Measurements from ENCODE around the gene COMP.

- TF ChIP-seq, protein P1, sequence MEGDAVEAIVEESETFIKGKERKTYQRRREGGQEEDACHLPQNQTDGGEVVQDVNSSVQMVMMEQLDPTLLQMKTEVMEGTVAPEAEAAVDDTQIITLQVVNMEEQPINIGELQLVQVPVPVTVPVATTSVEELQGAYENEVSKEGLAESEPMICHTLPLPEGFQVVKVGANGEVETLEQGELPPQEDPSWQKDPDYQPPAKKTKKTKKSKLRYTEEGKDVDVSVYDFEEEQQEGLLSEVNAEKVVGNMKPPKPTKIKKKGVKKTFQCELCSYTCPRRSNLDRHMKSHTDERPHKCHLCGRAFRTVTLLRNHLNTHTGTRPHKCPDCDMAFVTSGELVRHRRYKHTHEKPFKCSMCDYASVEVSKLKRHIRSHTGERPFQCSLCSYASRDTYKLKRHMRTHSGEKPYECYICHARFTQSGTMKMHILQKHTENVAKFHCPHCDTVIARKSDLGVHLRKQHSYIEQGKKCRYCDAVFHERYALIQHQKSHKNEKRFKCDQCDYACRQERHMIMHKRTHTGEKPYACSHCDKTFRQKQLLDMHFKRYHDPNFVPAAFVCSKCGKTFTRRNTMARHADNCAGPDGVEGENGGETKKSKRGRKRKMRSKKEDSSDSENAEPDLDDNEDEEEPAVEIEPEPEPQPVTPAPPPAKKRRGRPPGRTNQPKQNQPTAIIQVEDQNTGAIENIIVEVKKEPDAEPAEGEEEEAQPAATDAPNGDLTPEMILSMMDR (IDR thresholded peaks at IDR 0.05) = no peak
- TF ChIP-seq POLR2AphosphoS5 (IDR thresholded peaks at IDR 0.05; ENCODE audit: insufficient read depth in 1 of 2, low read depth in 1 of 2) = no peak
Measured at GRCh38 chr19:18776736-18777135, 14.4 kb downstream of the COMP start.
